WTC11 (cell line): Measurements from ENCODE around the gene RNF19B. TPM values are rescaled to one million over a fixed set of nuclear protein-coding genes. Genes with fewer than 3 reads are reported as not detected.
A peak's percentile ranks its signal among the peaks of the same experiment; 100 is the strongest.

Experiments
- ATAC-seq: fragments of 200-7000 bp; cut with Tn5 transposase; 2 replicates; pipeline ENCODE4 v1.10.0; 2021; ENCODE audit warnings: mild to moderate bottlenecking, moderate library complexity
- CTCF ChIA-PET: fragments of 300-600 bp; sonication (Branson Sonifier 250); formaldehyde crosslinking; loops from one replicate; lab custom pipeline; 2021; ENCODE audit warnings: antibody characterized with exemption; lab: Charles Lee
- POLR2A ChIA-PET: fragments of 350-600 bp; sonication (Branson Sonifier 250); formaldehyde crosslinking; loops from one replicate; lab custom pipeline; 2021; ENCODE audit warnings: antibody characterized with exemption; lab: Charles Lee
- DNase-seq: peaks from one replicate; pipeline ENCODE4 v3.0.0; 2021; ENCODE audit warnings: low spot score
- H3K27ac Mint-ChIP-seq: 2 replicates; pipeline ENCODE4 v1.8.0; 2021; ENCODE audit warnings: mixed read lengths
- H3K27me3 Mint-ChIP-seq: 2 replicates; pipeline ENCODE4 v1.8.0; 2021; ENCODE audit warnings: low read depth, mild to moderate bottlenecking, moderate library complexity, mixed read lengths
- H3K36me3 Mint-ChIP-seq: 2 replicates; pipeline ENCODE4 v1.8.0; 2021; ENCODE audit warnings: mixed read lengths
- H3K4me1 Mint-ChIP-seq: 2 replicates; pipeline ENCODE4 v1.8.0; 2022; ENCODE audit warnings: mixed read lengths
- H3K4me3 Mint-ChIP-seq: 2 replicates; pipeline ENCODE4 v1.8.0; 2021; ENCODE audit warnings: mild to moderate bottlenecking, moderate library complexity, mixed read lengths
- H3K9me3 Mint-ChIP-seq: 2 replicates; pipeline ENCODE4 v1.8.0; 2021; ENCODE audit warnings: mixed read lengths
- FOXJ3 ChIP-seq: sonication (generic); formaldehyde crosslinking; IDR thresholded peaks from 2 replicates; pipeline ENCODE4 v1.9.0; 2021; ENCODE audit warnings: missing genetic modification reagents, mild to moderate bottlenecking, borderline replicate concordance
- MYBL2 ChIP-seq: sonication (generic); formaldehyde crosslinking; IDR thresholded peaks from 2 replicates; pipeline ENCODE4 v1.8.1; 2023; ENCODE audit warnings: mild to moderate bottlenecking, moderate library complexity, missing genetic modification reagents
- ZNF416 ChIP-seq: fragments of 250-450 bp; sonication (Bioruptor Pico); IDR thresholded peaks from 2 replicates; pipeline ENCODE4 v1.9.0; 2021; ENCODE audit warnings: mild to moderate bottlenecking, inconsistent platforms
- ZNF671 ChIP-seq: fragments of 250-450 bp; sonication (Bioruptor Pico); IDR thresholded peaks from 2 replicates; pipeline ENCODE4 v1.8.0; 2021; ENCODE audit warnings: mild to moderate bottlenecking
- total RNA-seq: library from RNA; stranded (reverse); gene quantifications from 3 replicates; pipeline ENCODE4 v1.2.3, GENCODE V29; 2021
- TF ChIP-seq, protein P1 (sequence below): sonication (generic); formaldehyde crosslinking; IDR thresholded peaks from 2 replicates; pipeline ENCODE4 v1.8.1; 2022; ENCODE audit warnings: low read depth, missing genetic modification reagents, borderline replicate concordance
- TF ChIP-seq, protein P2 (sequence below): sonication (generic); formaldehyde crosslinking; IDR thresholded peaks from 2 replicates; pipeline ENCODE4 v1.8.1; 2022; ENCODE audit warnings: mild to moderate bottlenecking, missing genetic modification reagents, moderate library complexity, borderline replicate concordance
- TF ChIP-seq, protein P3 (sequence below): fragments of 250-450 bp; sonication (Bioruptor Pico); IDR thresholded peaks from 2 replicates; pipeline ENCODE4 v1.9.0; 2021; ENCODE audit warnings: mild to moderate bottlenecking
- TF ChIP-seq, protein P4 (sequence below): sonication (generic); formaldehyde crosslinking; IDR thresholded peaks from 2 replicates; pipeline ENCODE4 v1.8.1; 2022; ENCODE audit warnings: mild to moderate bottlenecking, moderate library complexity, missing genetic modification reagents
- TF ChIP-seq, protein P5 (sequence below): sonication (generic); formaldehyde crosslinking; conservative IDR thresholded peaks from 2 replicates; pipeline ENCODE4 v1.8.1; 2022; ENCODE audit warnings: mild to moderate bottlenecking, missing genetic modification reagents
- TF ChIP-seq, protein P6 (sequence below): fragments of 250-450 bp; sonication (Bioruptor Pico); IDR thresholded peaks from 2 replicates; pipeline ENCODE4 v1.8.0; 2021; ENCODE audit warnings: mild to moderate bottlenecking
- TF ChIP-seq, protein P7 (sequence below): fragments of 250-450 bp; sonication (Bioruptor Pico); conservative IDR thresholded peaks from 2 replicates; pipeline ENCODE4 v1.9.0; 2021; ENCODE audit warnings: mild to moderate bottlenecking
- TF ChIP-seq, protein P8 (sequence below): sonication (generic); formaldehyde crosslinking; IDR thresholded peaks from 2 replicates; pipeline ENCODE4 v1.8.1; 2022; ENCODE audit warnings: missing genetic modification reagents, borderline replicate concordance
- TF ChIP-seq, protein P9 (sequence below): sonication (generic); formaldehyde crosslinking; IDR thresholded peaks from 2 replicates; pipeline ENCODE4 v1.8.0; 2022; ENCODE audit warnings: missing genetic modification reagents

Gene RNF19B
- total RNA-seq, 1 experiment from 2014 or later: 21.9 TPM

DNA sequence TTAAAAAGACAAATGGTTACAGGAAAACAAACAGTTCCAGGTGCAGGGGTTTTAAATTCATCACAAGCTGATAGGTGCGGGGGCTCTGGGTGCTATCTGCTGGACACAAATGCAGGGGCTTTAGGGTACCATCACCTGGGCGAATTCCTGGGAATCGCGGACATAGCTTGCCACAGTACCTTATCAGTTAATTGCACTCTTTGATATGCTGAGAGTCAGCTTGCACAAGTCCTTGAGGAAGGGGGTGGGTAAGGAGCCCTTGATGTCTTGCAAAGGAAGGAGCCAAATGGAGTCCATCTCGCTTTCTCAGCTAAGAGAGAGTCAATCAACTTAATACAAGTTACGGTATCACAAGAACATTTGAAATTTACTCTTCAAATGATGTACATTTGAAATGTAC lies 38.0 kb downstream of the RNF19B start:
- H3K4me3 Mint-ChIP-seq: peak overlapping the region; percentile 85
- POLR2A ChIA-PET: interaction anchor here (0.6 to 0.7 kb wide), 3 partner anchors 40 to 1680 kb away, joined by 3 to 6 read pairs (median 4); no protein-coding TSS in a partner anchor
- peaks cover 21% of the 10 kb centered on the region for H3K4me1 Mint-ChIP-seq
- no peaks in the 10 kb centered on the region for H3K9me3 Mint-ChIP-seq
- DNase-seq: no peak
- no peak for TF ChIP-seq MYBL2 (CRISPR knock-in tag)
- TF ChIP-seq, protein P1, sequence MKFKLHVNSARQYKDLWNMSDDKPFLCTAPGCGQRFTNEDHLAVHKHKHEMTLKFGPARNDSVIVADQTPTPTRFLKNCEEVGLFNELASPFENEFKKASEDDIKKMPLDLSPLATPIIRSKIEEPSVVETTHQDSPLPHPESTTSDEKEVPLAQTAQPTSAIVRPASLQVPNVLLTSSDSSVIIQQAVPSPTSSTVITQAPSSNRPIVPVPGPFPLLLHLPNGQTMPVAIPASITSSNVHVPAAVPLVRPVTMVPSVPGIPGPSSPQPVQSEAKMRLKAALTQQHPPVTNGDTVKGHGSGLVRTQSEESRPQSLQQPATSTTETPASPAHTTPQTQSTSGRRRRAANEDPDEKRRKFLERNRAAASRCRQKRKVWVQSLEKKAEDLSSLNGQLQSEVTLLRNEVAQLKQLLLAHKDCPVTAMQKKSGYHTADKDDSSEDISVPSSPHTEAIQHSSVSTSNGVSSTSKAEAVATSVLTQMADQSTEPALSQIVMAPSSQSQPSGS: no peak
- TF ChIP-seq, protein P2, sequence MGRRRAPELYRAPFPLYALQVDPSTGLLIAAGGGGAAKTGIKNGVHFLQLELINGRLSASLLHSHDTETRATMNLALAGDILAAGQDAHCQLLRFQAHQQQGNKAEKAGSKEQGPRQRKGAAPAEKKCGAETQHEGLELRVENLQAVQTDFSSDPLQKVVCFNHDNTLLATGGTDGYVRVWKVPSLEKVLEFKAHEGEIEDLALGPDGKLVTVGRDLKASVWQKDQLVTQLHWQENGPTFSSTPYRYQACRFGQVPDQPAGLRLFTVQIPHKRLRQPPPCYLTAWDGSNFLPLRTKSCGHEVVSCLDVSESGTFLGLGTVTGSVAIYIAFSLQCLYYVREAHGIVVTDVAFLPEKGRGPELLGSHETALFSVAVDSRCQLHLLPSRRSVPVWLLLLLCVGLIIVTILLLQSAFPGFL: no peak
- TF ChIP-seq, protein P3, sequence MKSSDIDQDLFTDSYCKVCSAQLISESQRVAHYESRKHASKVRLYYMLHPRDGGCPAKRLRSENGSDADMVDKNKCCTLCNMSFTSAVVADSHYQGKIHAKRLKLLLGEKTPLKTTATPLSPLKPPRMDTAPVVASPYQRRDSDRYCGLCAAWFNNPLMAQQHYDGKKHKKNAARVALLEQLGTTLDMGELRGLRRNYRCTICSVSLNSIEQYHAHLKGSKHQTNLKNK (CRISPR knock-in tag): no peak
- TF ChIP-seq, protein P4, sequence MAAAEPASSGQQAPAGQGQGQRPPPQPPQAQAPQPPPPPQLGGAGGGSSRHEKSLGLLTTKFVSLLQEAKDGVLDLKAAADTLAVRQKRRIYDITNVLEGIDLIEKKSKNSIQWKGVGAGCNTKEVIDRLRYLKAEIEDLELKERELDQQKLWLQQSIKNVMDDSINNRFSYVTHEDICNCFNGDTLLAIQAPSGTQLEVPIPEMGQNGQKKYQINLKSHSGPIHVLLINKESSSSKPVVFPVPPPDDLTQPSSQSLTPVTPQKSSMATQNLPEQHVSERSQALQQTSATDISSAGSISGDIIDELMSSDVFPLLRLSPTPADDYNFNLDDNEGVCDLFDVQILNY (CRISPR knock-in tag): no peak
- no peak for TF ChIP-seq ZNF416 (CRISPR knock-in tag)
- no peak for TF ChIP-seq FOXJ3 (CRISPR knock-in tag)
- TF ChIP-seq, protein P5, sequence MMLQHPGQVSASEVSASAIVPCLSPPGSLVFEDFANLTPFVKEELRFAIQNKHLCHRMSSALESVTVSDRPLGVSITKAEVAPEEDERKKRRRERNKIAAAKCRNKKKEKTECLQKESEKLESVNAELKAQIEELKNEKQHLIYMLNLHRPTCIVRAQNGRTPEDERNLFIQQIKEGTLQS (CRISPR knock-in tag): no peak
- TF ChIP-seq ZNF671 (CRISPR knock-in tag): no peak
- TF ChIP-seq, protein P6, sequence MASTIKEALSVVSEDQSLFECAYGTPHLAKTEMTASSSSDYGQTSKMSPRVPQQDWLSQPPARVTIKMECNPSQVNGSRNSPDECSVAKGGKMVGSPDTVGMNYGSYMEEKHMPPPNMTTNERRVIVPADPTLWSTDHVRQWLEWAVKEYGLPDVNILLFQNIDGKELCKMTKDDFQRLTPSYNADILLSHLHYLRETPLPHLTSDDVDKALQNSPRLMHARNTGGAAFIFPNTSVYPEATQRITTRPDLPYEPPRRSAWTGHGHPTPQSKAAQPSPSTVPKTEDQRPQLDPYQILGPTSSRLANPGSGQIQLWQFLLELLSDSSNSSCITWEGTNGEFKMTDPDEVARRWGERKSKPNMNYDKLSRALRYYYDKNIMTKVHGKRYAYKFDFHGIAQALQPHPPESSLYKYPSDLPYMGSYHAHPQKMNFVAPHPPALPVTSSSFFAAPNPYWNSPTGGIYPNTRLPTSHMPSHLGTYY (CRISPR knock-in tag): no peak
- TF ChIP-seq, protein P7, sequence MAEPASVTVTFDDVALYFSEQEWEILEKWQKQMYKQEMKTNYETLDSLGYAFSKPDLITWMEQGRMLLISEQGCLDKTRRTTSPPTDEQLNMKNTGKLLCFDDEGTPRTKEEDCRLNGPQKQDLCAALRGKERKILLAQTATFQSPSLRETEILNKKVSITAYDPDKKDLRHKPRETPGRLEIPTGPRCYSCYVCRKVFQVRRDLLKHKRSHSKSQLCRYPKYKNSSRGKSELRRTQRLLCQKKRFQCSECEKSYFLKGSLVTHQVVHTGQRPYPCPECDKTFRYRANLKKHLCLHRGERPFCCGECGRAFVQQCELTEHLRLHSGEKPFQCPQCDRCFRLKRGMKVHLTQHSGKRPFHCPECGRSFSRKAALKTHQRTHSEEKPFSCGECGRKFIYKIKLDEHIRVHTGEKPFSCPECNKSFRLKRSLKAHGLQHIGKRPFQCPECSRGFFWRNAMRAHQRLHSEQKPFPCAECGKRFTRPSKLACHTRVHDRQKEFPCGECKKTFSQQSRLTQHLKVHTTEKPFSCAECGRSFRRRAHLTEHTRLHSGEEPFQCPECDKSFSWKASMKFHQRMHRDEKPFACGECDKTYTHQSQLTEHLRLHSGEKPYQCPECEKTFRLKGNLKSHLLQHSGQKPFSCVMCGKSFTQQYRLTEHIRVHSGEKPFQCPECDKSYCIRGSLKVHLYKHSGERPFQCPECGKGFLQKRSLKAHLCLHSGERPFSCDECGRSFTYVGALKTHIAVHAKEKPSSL (CRISPR knock-in tag): no peak
- H3K27ac Mint-ChIP-seq: no peak overlapping the region
- ATAC-seq: no peak
- H3K27me3 Mint-ChIP-seq: peaks cover 78% of the 10 kb centered on the region
- CTCF ChIA-PET: interaction anchor here (0.6 to 3.7 kb wide), 11 partner anchors 7 to 214 kb away, joined by 3 to 29 read pairs (median 7); no protein-coding TSS in a partner anchor
- no peaks in the 10 kb centered on the region for H3K36me3 Mint-ChIP-seq

DNA sequence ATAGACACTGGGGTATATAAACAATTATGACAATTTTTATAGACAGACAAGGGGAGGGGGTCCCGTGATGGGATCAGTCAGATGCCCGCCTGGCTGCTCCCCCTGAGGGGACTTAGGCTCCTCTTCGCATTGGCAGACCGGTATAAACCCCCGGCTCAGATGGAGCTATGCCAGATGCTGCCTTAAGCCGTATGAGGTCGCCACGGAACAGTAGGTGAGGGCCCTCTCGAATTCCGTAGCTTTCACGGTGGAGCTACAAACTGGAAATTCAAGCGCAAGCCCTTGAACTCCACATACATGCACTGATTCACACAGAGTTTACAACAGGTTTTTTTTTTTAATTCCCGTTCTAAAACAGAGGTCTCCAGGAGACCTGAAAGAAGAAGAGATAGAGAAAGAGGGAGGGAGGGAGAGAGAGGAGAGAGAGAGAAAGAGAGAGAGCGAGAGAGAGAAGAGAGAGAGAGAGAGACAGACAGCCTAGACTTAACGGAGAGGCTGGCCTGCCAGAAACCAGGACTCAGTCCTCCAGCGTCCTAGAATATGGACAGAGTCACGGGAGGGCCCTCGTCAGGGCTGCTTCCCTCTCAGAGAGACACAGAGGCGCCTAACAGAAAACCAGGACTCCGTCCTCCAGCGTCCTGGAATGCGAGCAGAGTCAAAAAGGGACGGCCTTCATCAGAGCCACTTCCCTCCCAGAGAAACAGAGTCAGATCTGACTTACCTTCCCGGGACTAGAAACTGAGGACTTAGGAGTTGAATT lies 39.0 kb downstream of the RNF19B start:
- TF ChIP-seq, protein P8, sequence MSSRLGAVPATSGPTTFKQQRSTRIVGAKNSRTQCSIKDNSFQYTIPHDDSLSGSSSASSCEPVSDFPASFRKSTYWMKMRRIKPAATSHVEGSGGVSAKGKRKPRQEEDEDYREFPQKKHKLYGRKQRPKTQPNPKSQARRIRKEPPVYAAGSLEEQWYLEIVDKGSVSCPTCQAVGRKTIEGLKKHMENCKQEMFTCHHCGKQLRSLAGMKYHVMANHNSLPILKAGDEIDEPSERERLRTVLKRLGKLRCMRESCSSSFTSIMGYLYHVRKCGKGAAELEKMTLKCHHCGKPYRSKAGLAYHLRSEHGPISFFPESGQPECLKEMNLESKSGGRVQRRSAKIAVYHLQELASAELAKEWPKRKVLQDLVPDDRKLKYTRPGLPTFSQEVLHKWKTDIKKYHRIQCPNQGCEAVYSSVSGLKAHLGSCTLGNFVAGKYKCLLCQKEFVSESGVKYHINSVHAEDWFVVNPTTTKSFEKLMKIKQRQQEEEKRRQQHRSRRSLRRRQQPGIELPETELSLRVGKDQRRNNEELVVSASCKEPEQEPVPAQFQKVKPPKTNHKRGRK (CRISPR knock-in tag): no peak
- TF ChIP-seq, protein P9, sequence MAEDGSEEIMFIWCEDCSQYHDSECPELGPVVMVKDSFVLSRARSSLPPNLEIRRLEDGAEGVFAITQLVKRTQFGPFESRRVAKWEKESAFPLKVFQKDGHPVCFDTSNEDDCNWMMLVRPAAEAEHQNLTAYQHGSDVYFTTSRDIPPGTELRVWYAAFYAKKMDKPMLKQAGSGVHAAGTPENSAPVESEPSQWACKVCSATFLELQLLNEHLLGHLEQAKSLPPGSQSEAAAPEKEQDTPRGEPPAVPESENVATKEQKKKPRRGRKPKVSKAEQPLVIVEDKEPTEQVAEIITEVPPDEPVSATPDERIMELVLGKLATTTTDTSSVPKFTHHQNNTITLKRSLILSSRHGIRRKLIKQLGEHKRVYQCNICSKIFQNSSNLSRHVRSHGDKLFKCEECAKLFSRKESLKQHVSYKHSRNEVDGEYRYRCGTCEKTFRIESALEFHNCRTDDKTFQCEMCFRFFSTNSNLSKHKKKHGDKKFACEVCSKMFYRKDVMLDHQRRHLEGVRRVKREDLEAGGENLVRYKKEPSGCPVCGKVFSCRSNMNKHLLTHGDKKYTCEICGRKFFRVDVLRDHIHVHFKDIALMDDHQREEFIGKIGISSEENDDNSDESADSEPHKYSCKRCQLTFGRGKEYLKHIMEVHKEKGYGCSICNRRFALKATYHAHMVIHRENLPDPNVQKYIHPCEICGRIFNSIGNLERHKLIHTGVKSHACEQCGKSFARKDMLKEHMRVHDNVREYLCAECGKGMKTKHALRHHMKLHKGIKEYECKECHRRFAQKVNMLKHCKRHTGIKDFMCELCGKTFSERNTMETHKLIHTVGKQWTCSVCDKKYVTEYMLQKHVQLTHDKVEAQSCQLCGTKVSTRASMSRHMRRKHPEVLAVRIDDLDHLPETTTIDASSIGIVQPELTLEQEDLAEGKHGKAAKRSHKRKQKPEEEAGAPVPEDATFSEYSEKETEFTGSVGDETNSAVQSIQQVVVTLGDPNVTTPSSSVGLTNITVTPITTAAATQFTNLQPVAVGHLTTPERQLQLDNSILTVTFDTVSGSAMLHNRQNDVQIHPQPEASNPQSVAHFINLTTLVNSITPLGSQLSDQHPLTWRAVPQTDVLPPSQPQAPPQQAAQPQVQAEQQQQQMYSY (CRISPR knock-in tag): peak; percentile 85
- DNase-seq (peak; percentile 53), ATAC-seq (peak; percentile 87)
- CTCF ChIA-PET: interaction anchor here (0.9 to 3.7 kb wide), 16 partner anchors 8 to 160 kb away, joined by 3 to 29 read pairs (median 6); partner anchors contain the start of genes AZIN2 and RNF19B
- POLR2A ChIA-PET: interaction anchor here (1.1 kb wide), 1 partner anchor 155 kb away, joined by 4 read pairs; the partner anchor contains the start of gene AZIN2
- H3K9me3 Mint-ChIP-seq: no peaks in the 10 kb centered on the region
- H3K4me1 Mint-ChIP-seq: peaks cover 21% of the 10 kb centered on the region
- no peaks in the 10 kb centered on the region for H3K36me3 Mint-ChIP-seq
- peaks cover 84% of the 10 kb centered on the region for H3K27me3 Mint-ChIP-seq
- H3K4me3 Mint-ChIP-seq: peak overlapping the region; percentile 85
- no peak overlapping the region for H3K27ac Mint-ChIP-seq
